C1 segment of cervical spinal cord (tissue), 14 donors: ENCODE results near the gene MRFAP1.

Experiments
- DNase-seq, 14 donors: peaks; one replicate each; lab custom pipeline; 2025; lab: John Stamatoyannopoulos, UW

Gene MRFAP1

GRCh38 chr4:6640292-6641163, at the start of gene MRFAP1:
TSS of gene MRFAP1 (plus strand) at chr4:6640685. CDS start at chr4:6640863, 178 bp downstream.
- DNase-seq, result peak; percentile 32 to 96 (median 88)

GRCh38 chr4:6591313-6591712, 49.2 kb upstream of the MRFAP1 start:
- DNase-seq, result no peak

GRCh38 chr4:6591781-6592180, 48.7 kb upstream of the MRFAP1 start:
- DNase-seq, result no peak

- no peak for DNase-seq
Measured at GRCh38 chr4:6592804-6593563, 47.5 kb upstream of the MRFAP1 start.

GRCh38 chr4:6594341-6594740, 46.1 kb upstream of the MRFAP1 start:
- no peak for DNase-seq

GRCh38 chr4:6594826-6595355, 45.6 kb upstream of the MRFAP1 start:
- DNase-seq, result no peak

GRCh38 chr4:6595897-6596537, 44.5 kb upstream of the MRFAP1 start:
- no peak for DNase-seq

- no peak for DNase-seq
Measured at GRCh38 chr4:6596948-6597347, 43.5 kb upstream of the MRFAP1 start.

GRCh38 chr4:6598127-6598526, 42.4 kb upstream of the MRFAP1 start:
- DNase-seq, result no peak

GRCh38 chr4:6598641-6599040, 41.8 kb upstream of the MRFAP1 start:
- DNase-seq, result no peak

- DNase-seq, result no peak
Measured at GRCh38 chr4:6601661-6602250, 38.7 kb upstream of the MRFAP1 start.

- no peak for DNase-seq
Measured at GRCh38 chr4:6602289-6602688, 38.2 kb upstream of the MRFAP1 start.

- no peak for DNase-seq
Measured at GRCh38 chr4:6603128-6603527, 37.4 kb upstream of the MRFAP1 start.

- DNase-seq, result no peak
Measured at GRCh38 chr4:6605114-6605513, 35.4 kb upstream of the MRFAP1 start.

- no peak for DNase-seq
Measured at GRCh38 chr4:6605605-6606004, 34.9 kb upstream of the MRFAP1 start.

GRCh38 chr4:6606465-6607235, 33.8 kb upstream of the MRFAP1 start:
- DNase-seq, result no peak

GRCh38 chr4:6607368-6608055, 33.0 kb upstream of the MRFAP1 start:
- DNase-seq, result no peak

GRCh38 chr4:6608758-6609414, 31.6 kb upstream of the MRFAP1 start:
- no peak for DNase-seq

GRCh38 chr4:6609415-6610079, 30.9 kb upstream of the MRFAP1 start:
- DNase-seq, result no peak
